NCI-H1417 treated with DMSO at 0.1 percent for 48 hours (cell line): ENCODE results near the gene COPE.

Experiments
- DNase-seq: peaks from one replicate; lab custom pipeline; 2025; lab: John Stamatoyannopoulos, UW

COPE gene

GRCh38 chr19:18850471-18851375 lies 68.5 kb downstream of the COPE start:
- DNase-seq: no peak

- no peak for DNase-seq
These were observed 69.3 kb downstream of the COPE start for GRCh38 chr19:18849838-18850400.
